Urinary bladder (tissue), 4 donors: ENCODE measurements around the gene LRRC31. TPM values are rescaled to one million over a fixed set of nuclear protein-coding genes. Genes with fewer than 3 reads are reported as not detected.

ENCODE experiments used
- DNase-seq: peaks from one replicate; pipeline ENCODE4 v3.0.0-alpha.2; 2015; ENCODE audit errors: extremely low spot score
- H3K27ac ChIP-seq: one replicate; pipeline ENCODE4 v1.5.1; 2013; ENCODE audit warnings: low read depth, mild to moderate bottlenecking, moderate library complexity
- H3K36me3 ChIP-seq: one replicate; pipeline ENCODE4 v1.6.1; 2013; ENCODE audit warnings: mild to moderate bottlenecking, moderate library complexity; ENCODE audit not compliant: insufficient read depth
- H3K4me1 ChIP-seq: one replicate; pipeline ENCODE4 v1.6.1; 2013; ENCODE audit warnings: mild to moderate bottlenecking, moderate library complexity; ENCODE audit not compliant: insufficient read depth
- H3K4me3 ChIP-seq: one replicate; pipeline ENCODE4 v1.5.1; 2013; ENCODE audit warnings: low read depth, low read length
- WGBS: extraction: QIAGEN DNeasy Blood & Tissue Kit; methylation state at CpG from one replicate; pipeline ENCODE4 v1.1.7; 2013; 5-methylcytosine and 5-hydroxymethylcytosine counted together
- polyA plus RNA-seq: library from polyadenylated mRNA; stranded (reverse); fragments of 200-250 nt; gene quantifications from one replicate; pipeline ENCODE4 v1.2.3, GENCODE V29; 2013
- total RNA-seq: library from RNA; depleted of rRNA; stranded (reverse); fragments of >200 nt; gene quantifications from one replicate; pipeline ENCODE4 v1.2.3, GENCODE V29; 2014
- donor health status: healthy with polysubstance abuse.
- donor health status: healthy.

Gene LRRC31
- total and polyA plus RNA-seq, 2 donors = not detected

DNA sequence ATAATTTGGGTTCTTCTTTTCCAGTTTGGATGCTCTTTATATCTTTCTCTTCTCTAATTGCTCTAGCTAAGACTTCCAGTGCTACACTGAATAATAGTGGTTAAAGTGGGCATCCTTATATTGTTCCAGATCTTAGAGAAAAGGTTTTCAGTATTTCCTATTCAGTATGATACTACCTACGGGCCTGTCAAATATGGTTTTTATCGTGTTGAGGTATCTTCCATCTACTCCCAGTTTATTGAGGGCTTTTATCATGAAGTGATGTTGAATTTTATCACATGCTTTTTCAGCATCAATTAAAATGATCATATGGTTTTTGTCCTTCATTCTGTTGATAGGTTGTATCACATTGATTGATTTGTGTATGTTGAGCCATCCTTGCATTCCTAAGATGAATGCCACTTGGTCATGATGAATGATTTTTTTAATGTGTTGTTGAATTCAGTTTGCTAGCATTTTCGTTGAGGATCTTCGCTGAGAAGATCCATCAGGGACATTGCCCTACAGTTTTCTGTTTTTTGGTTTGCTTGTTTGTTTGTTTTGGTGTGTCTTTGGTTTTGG lies 54.1 kb downstream of the LRRC31 start:
- Histone ChIP-seq H3K36me3 (no peaks in the 10 kb centered on the region), H3K4me1 (no peaks in the 10 kb centered on the region), H3K27ac (no peak overlapping the region), H3K4me3 (no peak overlapping the region)
- WGBS = 96% methylated on average over 4 of the region's 4 CpGs
- no peak for DNase-seq

DNA sequence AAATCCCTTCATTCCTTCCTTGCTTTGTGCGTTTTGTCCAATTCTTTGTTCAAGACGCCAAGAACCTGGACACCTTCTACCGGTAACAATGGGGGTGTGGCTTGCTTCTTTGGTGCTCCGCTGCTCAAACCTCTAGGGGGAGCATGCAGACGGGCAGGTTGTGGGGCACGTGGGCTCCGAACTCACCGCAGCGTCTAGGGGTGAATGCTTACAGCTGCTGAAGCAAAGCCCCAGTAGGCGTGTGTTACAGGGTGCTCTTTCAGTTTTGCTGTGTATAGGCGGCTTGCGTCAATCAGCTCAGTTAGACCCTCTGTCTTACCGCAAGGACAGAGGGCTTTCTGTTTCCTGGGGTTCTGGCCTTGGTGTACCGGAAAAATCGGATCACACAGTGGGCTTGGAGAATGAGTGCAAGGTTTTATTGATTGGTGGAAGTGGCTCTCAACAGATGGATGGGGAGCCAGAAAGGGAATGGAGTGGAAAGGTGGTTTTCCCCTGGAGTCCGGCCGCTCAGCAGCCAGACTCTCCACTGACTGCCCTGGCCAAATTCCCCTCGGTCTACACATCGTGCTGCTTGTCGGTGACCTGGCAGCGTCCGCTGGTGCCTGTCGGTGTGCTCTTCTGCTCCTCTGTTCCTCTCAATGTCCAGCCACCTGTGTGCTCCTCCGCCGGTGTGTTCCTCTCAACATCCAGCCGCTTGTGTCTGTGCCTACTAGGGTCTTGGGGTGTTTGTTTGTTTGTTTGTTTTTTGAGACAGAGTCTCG lies 55.8 kb downstream of the LRRC31 start:
- Histone ChIP-seq H3K4me3 (peak overlapping the region; percentile 74), H3K27ac (no peak overlapping the region), H3K4me1 (no peaks in the 10 kb centered on the region), H3K36me3 (no peaks in the 10 kb centered on the region)
- 66% methylated on average over 27 of the region's 27 CpGs for WGBS
- DNase-seq = no peak

DNA sequence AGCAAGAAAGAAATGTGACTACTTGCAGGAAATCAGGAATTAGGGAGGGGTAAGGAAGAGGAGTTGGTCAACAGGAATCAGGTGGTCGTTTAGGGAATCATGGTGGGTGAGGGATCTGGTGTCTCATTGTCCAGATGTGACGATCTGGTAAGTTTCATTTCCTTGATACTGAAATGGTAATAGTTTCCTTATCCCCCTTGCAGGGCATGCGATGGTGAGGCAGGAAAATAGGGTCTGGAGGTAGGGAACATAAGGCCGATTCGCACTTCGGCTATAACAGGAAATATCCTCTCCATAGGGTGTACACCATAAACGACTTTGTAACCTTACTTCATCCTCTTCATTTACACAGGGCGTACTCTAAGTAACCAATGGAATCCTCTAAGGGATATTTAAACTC lies 56.5 kb downstream of the LRRC31 start:
- Histone ChIP-seq H3K4me1 (no peaks in the 10 kb centered on the region), H3K4me3 (peak overlapping the region; percentile 74), H3K27ac (no peak overlapping the region), H3K36me3 (no peaks in the 10 kb centered on the region)
- no peak for DNase-seq
- WGBS = 59% methylated on average over 8 of the region's 8 CpGs

DNA sequence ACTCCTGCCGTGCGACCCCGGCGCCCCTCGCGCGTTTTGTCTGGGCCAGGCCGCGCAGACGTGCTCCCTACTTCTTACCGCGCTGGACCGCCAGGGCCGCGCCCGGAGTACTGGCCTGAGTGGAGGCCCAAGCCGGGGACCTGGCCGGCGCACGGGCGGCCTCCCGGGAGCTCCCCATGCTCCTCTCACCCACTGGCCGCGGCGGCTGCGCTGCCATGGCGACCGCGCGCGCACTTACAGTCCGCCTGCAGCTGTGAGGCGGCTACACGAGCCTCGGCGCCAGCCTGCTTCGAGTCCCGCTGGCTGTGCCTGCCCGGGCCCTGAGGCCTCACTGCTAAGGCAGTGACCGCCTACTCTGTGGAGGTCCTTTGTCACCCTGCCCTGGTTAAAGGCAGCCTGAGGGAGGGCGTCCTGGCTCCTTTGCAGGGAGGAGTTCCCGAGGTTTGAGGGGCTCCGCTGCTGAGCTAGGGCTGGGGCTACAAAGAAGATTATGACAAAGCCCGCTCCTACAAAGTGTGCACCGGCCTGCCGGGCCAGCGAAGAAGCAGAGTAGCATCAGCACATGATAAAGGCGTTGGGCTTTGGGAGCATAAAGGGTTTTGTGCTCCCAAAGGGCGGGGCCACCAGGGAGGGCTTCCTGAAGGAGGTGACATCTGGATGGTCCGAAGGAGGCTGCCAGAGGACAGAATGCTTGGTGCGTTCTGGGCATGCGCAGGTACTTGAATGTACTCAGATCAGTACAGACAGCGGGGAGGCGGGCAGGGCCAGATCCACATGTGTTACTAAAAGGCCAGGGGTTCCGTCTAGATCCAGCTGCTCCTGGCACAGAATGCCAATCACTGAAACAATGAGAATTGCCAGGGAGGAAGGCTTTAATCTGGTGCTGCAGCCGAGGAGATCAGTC lies 57.2 kb downstream of the LRRC31 start, which contains the start of the genes LRRC34 and LRRIQ4:
LRRC34 (minus strand) TSS at position 573 of the 904 bp plus-strand sequence; CDS start at position 217, 356 bp downstream.
LRRIQ4 (plus strand) TSS at position 539 of the 904 bp plus-strand sequence. CDS start 9,052 bp downstream, outside the sequence.
- peak within 1 kb of the TSS; percentile 62 for H3K27ac ChIP-seq
- DNase-seq = peak; percentile 25
- 5% methylated on average over 56 of the region's 56 CpGs for WGBS
- peak within 1 kb of the TSS; percentile 74 for H3K4me3 ChIP-seq
- no peaks in the 10 kb centered on the region for H3K4me1 ChIP-seq
- no peaks in the 10 kb centered on the region for H3K36me3 ChIP-seq

DNA sequence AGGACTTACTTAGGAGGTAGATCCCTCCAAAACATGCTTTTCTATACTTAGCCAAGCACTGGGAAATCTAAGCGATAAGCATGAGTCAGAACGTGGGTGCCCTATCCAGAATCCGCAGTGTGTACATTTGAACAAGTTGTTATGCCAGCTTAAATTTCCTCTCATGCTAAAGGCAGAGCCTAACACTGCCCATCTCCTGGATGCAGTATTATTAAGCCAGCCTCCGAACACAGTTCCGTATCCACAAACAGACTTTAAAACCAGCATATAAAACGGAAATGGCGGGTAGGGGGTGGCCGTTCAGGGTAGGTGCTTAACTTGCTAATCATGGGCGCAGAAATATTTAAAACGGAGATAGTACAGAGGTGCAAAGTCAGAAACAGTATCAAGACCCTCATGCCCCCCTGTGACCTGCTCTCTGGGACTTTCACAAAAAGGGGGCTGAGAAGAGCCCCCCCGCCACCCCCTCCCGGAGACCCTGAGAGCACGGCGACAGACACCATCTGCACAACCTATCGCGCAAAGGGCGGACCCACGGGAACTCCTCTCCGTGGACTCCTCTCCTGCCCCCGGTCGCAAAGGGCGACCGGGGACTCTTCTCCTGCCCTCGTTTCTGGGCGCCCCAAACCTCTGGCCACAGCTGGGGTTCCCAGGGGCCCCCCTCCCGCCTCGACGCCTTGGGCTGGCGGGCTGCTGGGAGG lies 58.0 kb downstream of the LRRC31 start:
- peak overlapping the region; percentile 74 for H3K4me3 ChIP-seq
- H3K27ac ChIP-seq = peak overlapping the region; percentile 62
- WGBS = 2% methylated on average over 29 of the region's 29 CpGs
- peak; percentile 7 for DNase-seq
- no peaks in the 10 kb centered on the region for H3K36me3 ChIP-seq
- no peaks in the 10 kb centered on the region for H3K4me1 ChIP-seq

DNA sequence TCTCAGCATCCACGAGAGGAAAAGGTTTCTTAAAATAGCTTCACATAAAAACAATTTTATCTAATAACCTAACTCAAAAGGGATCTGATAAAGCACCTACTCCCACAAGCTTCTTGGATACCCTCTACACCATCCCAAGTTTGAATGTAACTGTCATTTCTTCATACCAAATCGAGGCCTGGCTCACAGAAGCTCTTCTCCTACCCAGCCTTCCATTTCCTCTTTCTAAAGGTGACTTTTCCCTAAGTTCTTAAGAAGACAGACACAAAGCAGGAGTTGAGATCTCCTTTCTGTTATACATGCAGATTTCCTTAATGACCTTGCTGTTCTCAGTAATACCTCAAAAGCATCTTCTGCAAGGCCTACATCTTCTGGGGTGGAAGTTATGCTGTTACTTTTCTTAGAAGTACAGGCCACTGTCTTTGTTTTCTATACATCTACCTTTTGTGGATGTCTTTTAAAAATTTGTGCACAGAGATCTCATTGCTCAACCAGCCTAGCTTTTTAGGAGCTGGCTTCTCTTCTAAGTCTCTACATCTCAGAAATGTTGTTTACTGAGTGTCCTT lies 60.4 kb downstream of the LRRC31 start:
- Histone ChIP-seq H3K27ac (no peak overlapping the region), H3K4me3 (no peak overlapping the region), H3K36me3 (no peaks in the 10 kb centered on the region), H3K4me1 (no peaks in the 10 kb centered on the region)
- DNase-seq = no peak
- WGBS = 42% methylated on average over 2 of the region's 2 CpGs

DNA sequence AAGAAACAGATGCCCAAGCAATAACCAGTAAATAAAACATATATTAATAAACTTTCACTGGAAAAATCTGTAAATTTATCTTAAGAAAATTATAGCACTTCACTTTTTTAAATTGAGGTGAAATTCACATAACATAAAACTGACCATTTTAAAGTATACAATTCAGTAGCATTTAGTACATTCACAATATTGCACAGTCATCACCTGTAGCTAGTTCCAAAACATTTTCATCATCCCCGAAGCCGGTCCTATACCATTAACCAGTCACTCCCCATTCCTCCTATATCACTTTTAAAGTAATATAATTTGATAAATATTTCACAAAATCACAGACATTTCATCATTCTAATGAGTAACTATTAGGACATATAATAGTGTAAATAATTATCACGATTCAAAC lies 65.1 kb downstream of the LRRC31 start:
- Histone ChIP-seq H3K4me3 (no peak overlapping the region), H3K27ac (no peak overlapping the region), H3K4me1 (no peaks in the 10 kb centered on the region), H3K36me3 (no peaks in the 10 kb centered on the region)
- WGBS = 94% methylated on average over 3 of the region's 3 CpGs
- no peak for DNase-seq

DNA sequence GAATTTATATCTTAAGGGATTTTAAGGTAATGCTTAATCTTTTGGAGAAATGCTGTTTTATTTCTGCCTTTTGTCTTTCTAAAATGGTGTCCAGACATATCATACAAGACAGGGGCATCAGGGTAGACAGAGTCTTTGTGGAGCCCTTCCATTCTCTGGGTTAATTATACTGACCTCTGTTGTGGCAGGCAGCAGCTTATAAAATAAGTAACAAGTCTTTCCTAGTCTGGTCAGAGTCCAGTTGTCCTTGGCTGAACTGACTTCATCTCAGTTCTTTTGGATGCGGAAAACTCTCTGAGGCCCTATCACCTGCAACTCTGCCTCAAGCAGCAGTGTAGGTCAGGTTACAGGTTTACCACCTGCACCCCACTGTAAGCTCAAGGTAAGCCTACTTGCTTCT lies 77.4 kb downstream of the LRRC31 start:
- WGBS = 98% methylated on average over 1 of the region's 1 CpG
- no peak for DNase-seq
- Histone ChIP-seq H3K36me3 (peaks cover 3% of the 10 kb centered on the region), H3K27ac (no peak overlapping the region), H3K4me3 (no peak overlapping the region), H3K4me1 (no peaks in the 10 kb centered on the region)

DNA sequence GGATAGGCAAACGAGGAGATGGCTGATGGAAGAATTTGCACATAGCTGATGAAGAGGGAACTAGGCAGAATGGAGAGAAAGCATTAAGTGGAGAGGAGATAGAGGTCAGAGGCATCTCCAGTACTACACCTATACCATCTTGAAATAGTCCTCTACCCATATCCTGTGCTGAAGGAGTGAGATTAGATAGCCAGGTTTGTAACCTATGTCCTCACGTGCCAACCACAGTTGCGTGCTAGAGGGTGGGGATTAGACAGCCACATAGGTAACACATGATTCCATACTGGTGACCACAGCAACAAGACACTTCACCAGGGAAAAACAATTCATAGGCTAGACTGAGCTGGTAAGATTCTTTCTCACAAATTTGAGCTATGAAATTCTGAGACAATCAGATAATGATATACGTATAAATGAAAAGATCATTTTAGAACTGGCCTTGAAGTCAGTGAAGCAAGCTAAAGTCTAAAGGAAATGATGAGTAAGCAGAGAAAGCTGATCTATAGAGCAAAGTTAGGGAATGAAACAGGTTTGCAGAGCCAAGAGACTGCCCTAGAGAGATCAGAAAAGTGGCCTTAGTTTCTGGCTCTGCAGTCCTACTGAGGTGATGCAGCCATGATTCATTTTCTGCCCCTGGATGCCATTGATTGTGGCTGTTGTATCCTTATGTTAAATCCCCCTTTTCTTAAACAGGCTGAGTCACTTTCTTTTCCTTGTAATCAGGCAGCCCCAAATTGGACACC lies 78.9 kb downstream of the LRRC31 start:
- no peak for DNase-seq
- peaks cover 7% of the 10 kb centered on the region for H3K36me3 ChIP-seq
- H3K27ac ChIP-seq = no peak overlapping the region
- WGBS = 90% methylated on average over 4 of the region's 4 CpGs
- H3K4me3 ChIP-seq = no peak overlapping the region
- no peaks in the 10 kb centered on the region for H3K4me1 ChIP-seq

DNA sequence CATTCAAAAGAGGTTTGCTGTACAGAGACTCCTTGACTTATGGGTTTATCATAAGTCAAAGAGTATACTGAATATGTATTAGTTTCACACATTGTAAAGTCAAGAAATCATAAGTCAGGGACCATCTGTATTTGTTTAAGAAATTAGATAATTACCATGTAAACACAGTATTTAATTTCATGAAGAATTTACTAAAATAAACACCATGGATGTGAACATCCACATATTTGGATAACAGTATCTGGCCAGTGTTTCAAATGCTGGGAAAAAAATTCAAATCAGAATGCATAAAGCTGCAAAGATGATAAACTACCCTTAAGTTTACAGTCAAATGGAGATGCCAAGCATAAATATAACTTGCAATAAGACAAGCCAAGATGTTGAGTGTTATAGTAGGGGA lies 79.5 kb downstream of the LRRC31 start:
- H3K4me1 ChIP-seq = no peaks in the 10 kb centered on the region
- peaks cover 7% of the 10 kb centered on the region for H3K36me3 ChIP-seq
- H3K27ac ChIP-seq = no peak overlapping the region

More for the DNA sequence above, 79.5 kb downstream of the LRRC31 start:
- DNase-seq = no peak
- H3K4me3 ChIP-seq = no peak overlapping the region
